ES-I3 (cell line): ENCODE results near the gene TNNC1.

Experiments used
- H3K36me3 ChIP-seq: 2 replicates; pipeline ENCODE4 v1.6.1; 2013; ENCODE audit warnings: mild to moderate bottlenecking, low read length, control low read depth, moderate library complexity; ENCODE audit not compliant: insufficient read depth
- H3K4me1 ChIP-seq: 2 replicates; pipeline ENCODE4 v1.6.1; 2013; ENCODE audit warnings: mild to moderate bottlenecking, control low read depth, low read length; ENCODE audit not compliant: insufficient read depth
- H3K9ac ChIP-seq: 2 replicates; pipeline ENCODE4 v1.6.1; 2013; ENCODE audit warnings: low read depth, mild to moderate bottlenecking, low read length, moderate library complexity
- H3K9me3 ChIP-seq: 2 replicates; pipeline ENCODE4 v1.6.1; 2013; ENCODE audit warnings: mild to moderate bottlenecking, low read length, moderate library complexity; ENCODE audit not compliant: control insufficient read depth, insufficient read depth

The TNNC1 gene

DNA sequence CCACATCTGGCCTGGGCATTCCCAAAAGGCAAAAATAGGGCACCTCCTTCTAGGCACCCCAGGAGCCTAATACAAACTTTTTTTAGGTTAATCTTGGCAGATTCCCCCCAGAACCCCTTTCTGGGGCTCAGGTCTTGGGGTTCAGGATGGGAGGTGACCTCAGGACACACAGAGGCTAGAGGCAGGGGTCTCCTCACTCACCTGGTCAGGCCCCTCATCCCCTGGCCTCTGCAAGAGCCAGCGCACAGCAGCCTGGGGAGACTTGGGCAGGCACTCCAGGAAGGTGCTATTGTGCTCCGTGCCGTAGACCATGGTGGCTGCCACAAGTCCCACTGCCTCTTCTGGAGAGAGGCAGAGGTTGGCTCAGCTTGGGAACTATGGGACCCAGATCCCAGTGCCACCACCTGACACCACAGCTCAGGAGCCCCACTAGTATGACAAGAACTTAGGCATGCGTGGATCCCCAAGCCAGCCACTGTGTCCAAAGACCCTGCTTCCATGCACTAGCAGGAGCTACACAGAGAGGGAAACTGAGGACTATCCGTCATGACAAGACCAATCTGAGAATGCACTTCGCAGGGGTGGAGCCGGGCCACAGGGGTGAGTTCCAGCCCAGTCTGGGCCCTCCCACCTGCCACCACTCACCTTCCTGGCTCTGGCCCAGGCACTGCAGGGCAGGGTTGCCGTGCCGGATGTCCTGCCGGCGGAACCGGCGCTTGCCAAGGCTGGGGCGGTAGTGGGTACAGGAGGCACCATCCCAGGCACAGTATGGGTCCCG, 16.3 kb downstream of the TNNC1 start:
- Histone ChIP-seq H3K9ac (no peak overlapping the region), H3K4me1 (no peaks in the 10 kb centered on the region), H3K9me3 (no peaks in the 10 kb centered on the region)

DNA sequence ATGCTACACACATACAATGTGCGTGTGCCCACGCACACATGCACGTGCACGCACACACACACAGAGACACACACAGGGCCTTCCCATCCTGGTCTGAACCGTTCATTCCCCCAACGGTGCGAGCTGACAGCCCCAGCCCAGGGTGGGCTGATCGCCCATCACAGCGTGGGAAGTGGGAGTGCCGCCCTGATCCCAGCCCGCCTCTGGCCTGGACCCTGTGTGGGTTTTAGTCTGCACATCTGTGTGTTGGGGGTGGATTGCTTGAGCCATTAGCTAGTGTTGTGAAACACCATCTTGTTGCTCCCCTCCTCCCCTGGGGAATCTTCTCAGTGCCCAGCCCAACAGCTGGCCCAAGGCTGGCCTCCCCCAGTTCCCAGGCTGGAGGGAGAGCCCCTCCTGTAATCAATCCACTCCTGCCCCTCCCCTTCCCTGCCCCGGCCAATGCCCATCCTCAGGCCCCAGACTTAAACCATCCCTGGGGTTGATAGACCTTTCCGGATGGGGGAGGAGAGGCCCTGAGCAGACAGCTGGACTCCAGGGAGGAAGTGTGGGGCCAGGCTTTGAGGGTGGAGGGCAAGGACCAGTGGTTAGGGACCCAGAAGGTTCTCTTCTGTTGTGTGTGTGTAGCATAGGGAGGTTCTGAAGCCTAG, 17.2 kb downstream of the TNNC1 start:
- no peaks in the 10 kb centered on the region for H3K4me1 ChIP-seq
- H3K9me3 ChIP-seq: no peaks in the 10 kb centered on the region
- H3K36me3 ChIP-seq: no peaks in the 10 kb centered on the region
- H3K9ac ChIP-seq: no peak overlapping the region

More for the DNA sequence above, 16.3 kb downstream of the TNNC1 start:
- no peaks in the 10 kb centered on the region for H3K36me3 ChIP-seq

GRCh38 chr3:52435246-52436101, 18.4 kb downstream of the TNNC1 start:
- Histone ChIP-seq H3K9ac (no peak overlapping the region), H3K9me3 (no peaks in the 10 kb centered on the region), H3K36me3 (no peaks in the 10 kb centered on the region), H3K4me1 (no peaks in the 10 kb centered on the region)

DNA sequence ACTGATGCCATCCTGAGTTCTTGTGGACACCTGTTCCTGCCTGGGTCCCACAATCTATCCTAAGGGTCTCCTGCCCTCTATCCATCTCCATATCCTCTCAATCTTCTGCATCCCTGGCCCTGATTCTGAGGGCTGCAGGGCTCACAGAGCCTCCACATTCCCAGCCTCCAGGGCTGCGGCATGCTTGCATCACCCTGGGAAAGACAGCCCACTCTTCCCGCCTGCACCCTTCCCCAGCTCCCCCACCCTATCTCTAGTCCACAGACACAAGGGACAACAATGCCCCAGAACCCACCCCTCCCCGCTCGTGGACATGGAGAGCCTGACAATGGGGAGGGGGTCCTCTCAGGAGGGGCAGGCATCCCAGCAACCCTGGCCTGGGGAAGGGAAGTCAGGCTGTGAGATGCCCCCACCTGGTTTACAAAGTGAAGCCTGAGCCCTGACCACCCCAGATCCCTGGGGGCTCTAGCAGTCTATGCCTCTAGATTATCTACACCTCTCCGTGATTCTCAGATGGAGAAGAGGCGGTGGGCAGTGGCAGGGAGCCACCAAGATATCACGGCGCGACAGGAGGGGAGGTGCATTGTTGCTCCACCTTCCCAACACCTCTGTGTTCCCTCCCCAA, 19.2 kb downstream of the TNNC1 start:
- Histone ChIP-seq H3K36me3 (no peaks in the 10 kb centered on the region), H3K4me1 (no peaks in the 10 kb centered on the region), H3K9ac (no peak overlapping the region), H3K9me3 (no peaks in the 10 kb centered on the region)

- Histone ChIP-seq H3K4me1 (no peaks in the 10 kb centered on the region), H3K9ac (no peak overlapping the region), H3K36me3 (no peaks in the 10 kb centered on the region), H3K9me3 (no peaks in the 10 kb centered on the region)
These were observed 19.8 kb downstream of the TNNC1 start for GRCh38 chr3:52433996-52434479.

DNA sequence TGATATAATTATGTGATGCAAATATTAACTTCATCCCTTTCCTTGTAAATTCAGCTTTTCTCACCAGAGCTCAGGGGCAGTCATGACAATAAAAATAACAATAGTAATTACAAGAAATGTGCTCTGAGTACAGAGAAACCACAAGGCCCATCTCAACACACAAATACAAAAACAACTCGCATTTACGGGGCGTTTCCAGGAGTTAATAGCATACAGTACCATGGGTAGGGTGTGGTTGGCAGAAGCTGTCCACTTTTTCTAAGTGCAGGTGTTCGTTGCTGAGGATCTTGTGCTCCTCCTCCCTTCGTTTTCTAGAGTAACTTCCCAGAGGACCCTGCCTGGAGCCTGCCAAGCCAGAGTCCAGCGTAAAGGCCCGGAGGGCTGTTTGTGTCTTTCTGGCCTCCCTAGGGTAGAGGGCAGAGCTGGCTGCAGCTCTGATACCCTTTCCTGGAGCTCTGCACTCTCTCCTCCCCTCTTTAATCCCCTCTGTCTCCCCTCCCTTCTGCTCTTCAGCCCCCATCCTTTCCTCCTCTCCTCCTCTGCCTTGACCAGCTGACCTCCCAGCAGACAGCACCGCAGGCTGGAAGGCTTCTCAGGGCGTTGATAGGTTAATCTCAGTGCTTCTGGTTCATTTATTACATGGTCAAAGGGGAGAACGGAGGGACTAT, 20.4 kb downstream of the TNNC1 start:
- H3K36me3 ChIP-seq: no peaks in the 10 kb centered on the region
- no peaks in the 10 kb centered on the region for H3K4me1 ChIP-seq

DNA sequence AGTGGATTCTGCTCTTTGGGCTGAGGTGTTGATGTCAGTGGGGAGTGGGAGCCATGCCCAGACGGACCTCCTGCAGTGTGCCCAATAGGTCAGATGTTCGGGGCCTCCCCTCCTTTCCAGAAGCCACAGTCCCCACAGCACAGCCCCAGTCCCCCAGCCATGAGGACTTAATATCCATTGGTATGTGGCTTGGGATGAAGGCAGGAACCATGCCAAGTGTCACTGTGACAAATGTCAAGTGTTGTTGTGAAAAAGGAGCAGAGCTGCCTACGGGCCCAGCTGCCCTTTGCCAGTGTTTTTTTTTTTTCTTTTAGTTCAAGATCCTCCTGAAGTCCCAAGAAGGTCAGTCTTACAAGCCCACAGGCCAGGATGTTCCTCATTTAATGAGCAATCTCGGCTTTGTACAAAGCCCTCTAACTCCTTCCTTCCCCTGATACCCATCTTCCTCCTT, 21.1 kb downstream of the TNNC1 start:
- Histone ChIP-seq H3K9me3 (no peaks in the 10 kb centered on the region), H3K36me3 (no peaks in the 10 kb centered on the region), H3K4me1 (no peaks in the 10 kb centered on the region), H3K9ac (no peak overlapping the region)

More for the DNA sequence above, 20.4 kb downstream of the TNNC1 start:
- H3K9me3 ChIP-seq: no peaks in the 10 kb centered on the region
- H3K9ac ChIP-seq: no peak overlapping the region

DNA sequence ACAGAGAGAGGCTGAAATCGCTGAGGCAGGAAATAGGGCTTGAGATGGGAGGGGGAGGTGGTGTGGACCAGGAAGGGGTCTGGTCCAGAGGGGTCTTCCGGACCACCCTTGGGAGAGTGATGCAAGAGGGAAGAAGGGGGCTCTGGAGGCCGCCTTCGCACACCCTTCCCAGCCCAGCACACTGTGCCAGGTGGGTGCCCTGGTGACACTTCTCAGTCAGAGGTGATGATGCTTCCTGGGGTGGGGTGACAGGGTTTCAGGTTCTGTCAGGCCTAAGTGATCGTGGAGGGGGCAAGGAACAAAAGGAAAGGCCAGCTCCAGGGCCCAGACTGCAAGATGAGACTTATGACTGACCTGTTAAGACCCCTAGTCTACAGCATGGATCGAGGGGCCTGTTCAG, 21.6 kb downstream of the TNNC1 start:
- Histone ChIP-seq H3K4me1 (no peaks in the 10 kb centered on the region), H3K9ac (no peak overlapping the region), H3K36me3 (no peaks in the 10 kb centered on the region), H3K9me3 (no peaks in the 10 kb centered on the region)

- Histone ChIP-seq H3K9ac (no peak overlapping the region), H3K9me3 (no peaks in the 10 kb centered on the region), H3K4me1 (no peaks in the 10 kb centered on the region), H3K36me3 (no peaks in the 10 kb centered on the region)
These were observed 22.2 kb downstream of the TNNC1 start for GRCh38 chr3:52431459-52432223.

DNA sequence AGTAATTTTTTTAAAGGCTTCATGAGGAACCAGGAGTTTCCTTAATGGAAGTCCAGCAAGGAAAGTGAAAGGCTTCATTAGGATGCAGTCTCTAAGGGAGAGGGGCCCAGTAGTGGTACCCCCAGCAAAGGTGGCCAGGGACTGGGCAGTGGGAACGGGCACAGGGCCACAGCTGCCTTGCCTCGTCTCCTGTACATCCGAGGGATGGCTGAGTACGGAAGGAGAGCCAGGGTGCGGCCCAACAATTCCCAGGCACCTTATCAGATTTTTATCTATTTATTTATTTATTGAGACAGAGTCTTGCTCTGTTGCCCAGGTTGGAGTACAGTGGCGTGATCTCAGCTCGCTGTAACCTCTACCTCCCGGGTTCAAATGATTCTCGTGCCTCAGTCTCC, 23.4 kb downstream of the TNNC1 start:
- H3K9me3 ChIP-seq: no peaks in the 10 kb centered on the region
- no peaks in the 10 kb centered on the region for H3K36me3 ChIP-seq
- no peaks in the 10 kb centered on the region for H3K4me1 ChIP-seq
- H3K9ac ChIP-seq: no peak overlapping the region

- H3K4me1 ChIP-seq: no peaks in the 10 kb centered on the region
- H3K9ac ChIP-seq: no peak overlapping the region
- H3K9me3 ChIP-seq: no peaks in the 10 kb centered on the region
- no peaks in the 10 kb centered on the region for H3K36me3 ChIP-seq
These were observed 23.9 kb downstream of the TNNC1 start for GRCh38 chr3:52429779-52430415.

- no peaks in the 10 kb centered on the region for H3K9me3 ChIP-seq
- H3K36me3 ChIP-seq: no peaks in the 10 kb centered on the region
- H3K9ac ChIP-seq: no peak overlapping the region
- no peaks in the 10 kb centered on the region for H3K4me1 ChIP-seq
These were observed 24.8 kb downstream of the TNNC1 start for GRCh38 chr3:52429031-52429430.
